ENCODE data around the gene PIP5K1B.

- no peak for TF ChIP-seq CTCF (conservative IDR thresholded peaks at IDR 0.05 in 1 of 2, IDR thresholded peaks at IDR 0.05 in 1 of 2; ENCODE audit: low read depth in 1 of 2, low read length in 2 of 2)
- TF ChIP-seq EZH2 (IDR thresholded peaks at IDR 0.05; ENCODE audit: low read length, missing control alignments): no peak
Observed at GRCh38 chr9:68843239-68843638, 138.2 kb downstream of the PIP5K1B start.

Data from fibroblast of lung (primary cell).